Ovary (tissue), 3 donors: Measurements from ENCODE around the gene TBCD.

Experiments used
- EP300 ChIP-seq: sonication (generic); formaldehyde crosslinking; IDR thresholded peaks from one replicate; pipeline ENCODE4 v1.6.1; 2017; ENCODE audit warnings: antibody characterized with exemption
- POLR2A ChIP-seq: fragments of 450-650 bp; IDR thresholded peaks from one replicate; pipeline ENCODE4 v1.6.1; 2017; ENCODE audit warnings: antibody characterized with exemption, mild to moderate bottlenecking, moderate library complexity
- TF ChIP-seq, protein P1 (sequence below), 3 donors: fragments of 450-650 bp in 2 of 3; fragments of 200-600 bp in 1 of 3; IDR thresholded peaks; one replicate each; pipeline versions ENCODE4 v1.5.1 to v1.8.0; 2016 to 2022; ENCODE audit warnings: antibody characterized with exemption in 3 of 3, mild to moderate bottlenecking in 1 of 3
- donor health status: DM: no; HTN: no; CAD: no.

DNA sequence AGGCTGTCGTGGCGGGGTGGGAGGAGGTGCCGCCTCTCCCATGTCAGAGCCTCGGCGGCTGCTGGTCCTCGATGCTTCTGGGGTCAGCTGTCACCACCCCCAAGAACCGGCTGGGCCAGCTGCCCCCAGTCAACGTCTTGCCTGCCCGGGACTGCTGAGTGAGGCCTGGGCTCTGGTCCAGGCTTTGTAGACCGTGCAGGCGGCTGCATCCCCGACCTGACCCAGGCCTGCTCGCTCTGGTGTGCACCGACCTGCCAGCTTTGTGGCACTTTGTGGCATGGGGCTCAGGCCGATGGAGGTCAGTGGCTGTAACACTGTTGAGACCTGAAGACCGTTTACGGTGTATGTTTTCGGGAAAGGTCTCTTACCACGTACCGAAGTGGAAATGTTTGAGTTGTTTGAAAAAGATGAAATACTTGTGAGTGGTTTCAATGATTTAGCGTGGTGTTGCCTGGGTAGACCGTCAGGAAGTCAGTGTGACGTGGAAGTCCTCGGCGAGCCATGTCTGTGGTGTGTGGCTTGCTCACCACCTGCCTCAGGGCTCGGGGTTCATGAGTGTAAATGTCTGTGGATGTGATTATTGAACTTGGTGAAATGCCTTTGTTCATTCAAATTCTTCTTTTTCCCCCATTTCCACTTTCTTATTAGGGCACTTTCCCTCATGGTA lies 141.2 kb downstream of the TBCD start:
- TF ChIP-seq POLR2A (no peak), EP300 (no peak)
- TF ChIP-seq, protein P1, sequence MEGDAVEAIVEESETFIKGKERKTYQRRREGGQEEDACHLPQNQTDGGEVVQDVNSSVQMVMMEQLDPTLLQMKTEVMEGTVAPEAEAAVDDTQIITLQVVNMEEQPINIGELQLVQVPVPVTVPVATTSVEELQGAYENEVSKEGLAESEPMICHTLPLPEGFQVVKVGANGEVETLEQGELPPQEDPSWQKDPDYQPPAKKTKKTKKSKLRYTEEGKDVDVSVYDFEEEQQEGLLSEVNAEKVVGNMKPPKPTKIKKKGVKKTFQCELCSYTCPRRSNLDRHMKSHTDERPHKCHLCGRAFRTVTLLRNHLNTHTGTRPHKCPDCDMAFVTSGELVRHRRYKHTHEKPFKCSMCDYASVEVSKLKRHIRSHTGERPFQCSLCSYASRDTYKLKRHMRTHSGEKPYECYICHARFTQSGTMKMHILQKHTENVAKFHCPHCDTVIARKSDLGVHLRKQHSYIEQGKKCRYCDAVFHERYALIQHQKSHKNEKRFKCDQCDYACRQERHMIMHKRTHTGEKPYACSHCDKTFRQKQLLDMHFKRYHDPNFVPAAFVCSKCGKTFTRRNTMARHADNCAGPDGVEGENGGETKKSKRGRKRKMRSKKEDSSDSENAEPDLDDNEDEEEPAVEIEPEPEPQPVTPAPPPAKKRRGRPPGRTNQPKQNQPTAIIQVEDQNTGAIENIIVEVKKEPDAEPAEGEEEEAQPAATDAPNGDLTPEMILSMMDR (IDR thresholded peaks at IDR 0.05): no peak
